Stomach smooth muscle (tissue), 2 donors: ENCODE results near the gene TOP2A.
"Not testable (repeated sequence)": the region's sequence is repeated elsewhere in the genome, so short reads cannot be mapped to it uniquely, and the experiment has no call there.

Experiments
- H3K27ac ChIP-seq: one replicate; pipeline ENCODE4 v1.7.0; 2013; ENCODE audit warnings: mild to moderate bottlenecking, low read length, inconsistent platforms
- H3K27me3 ChIP-seq, 2 donors: one replicate each; pipeline ENCODE4 v1.7.0; 2013; ENCODE audit warnings: low read length in 2 of 2; ENCODE audit not compliant: insufficient read depth in 2 of 2, control insufficient read depth in 1 of 2
- H3K36me3 ChIP-seq, 2 donors: one replicate each; pipeline ENCODE4 v1.7.0; 2013; ENCODE audit warnings: low read length in 2 of 2; ENCODE audit not compliant: control insufficient read depth in 2 of 2, insufficient read depth in 2 of 2
- H3K4me1 ChIP-seq: one replicate; pipeline ENCODE4 v1.7.0; 2013; ENCODE audit warnings: low read length; ENCODE audit not compliant: control insufficient read depth, insufficient read depth
- H3K4me3 ChIP-seq, 2 donors: one replicate each; pipeline ENCODE4 v1.7.0; 2013; ENCODE audit warnings: low read length in 2 of 2
- H3K9ac ChIP-seq, 2 donors: one replicate each; pipeline ENCODE4 v1.7.0; 2013; ENCODE audit warnings: low read length in 2 of 2, mild to moderate bottlenecking in 1 of 2
- H3K9me3 ChIP-seq, 2 donors: one replicate each; pipeline ENCODE4 v1.7.0; 2013; ENCODE audit warnings: low read length in 2 of 2; ENCODE audit not compliant: control insufficient read depth in 2 of 2
- donor health status: healthy.
- donor health status: Pancreatic carcinoma.

The TOP2A gene

GRCh38 chr17:40425741-40426140, 8.0 kb upstream of the TOP2A start:
- Histone ChIP-seq H3K9ac (no peak overlapping the region), H3K36me3 (no peaks in the 10 kb centered on the region)

GRCh38 chr17:40422990-40423633, 5.4 kb upstream of the TOP2A start:
- no peak overlapping the region for H3K27ac ChIP-seq

More at GRCh38 chr17:40425741-40426140, 8.0 kb upstream of the TOP2A start:
- Histone ChIP-seq H3K4me1 (no peaks in the 10 kb centered on the region), H3K27me3 (no peaks in the 10 kb centered on the region), H3K9me3 (no peaks in the 10 kb centered on the region), H3K27ac (no peak overlapping the region), H3K4me3 (no peak overlapping the region)

GRCh38 chr17:40419559-40420331, 2.0 kb upstream of the TOP2A start:
- no peak overlapping the region for H3K4me3 ChIP-seq
- H3K9me3 ChIP-seq = no peaks in the 10 kb centered on the region
- H3K9ac ChIP-seq = no peak overlapping the region
- H3K4me1 ChIP-seq = peaks cover 12% of the 10 kb centered on the region
- H3K36me3 ChIP-seq = no peaks in the 10 kb centered on the region
- no peak overlapping the region for H3K27ac ChIP-seq
- no peaks in the 10 kb centered on the region for H3K27me3 ChIP-seq

More at GRCh38 chr17:40422990-40423633, 5.4 kb upstream of the TOP2A start:
- H3K4me3 ChIP-seq = no peak overlapping the region
- no peaks in the 10 kb centered on the region for H3K27me3 ChIP-seq
- H3K36me3 ChIP-seq = no peaks in the 10 kb centered on the region
- no peak overlapping the region for H3K9ac ChIP-seq
- H3K4me1 ChIP-seq = peaks cover 5% of the 10 kb centered on the region
- H3K9me3 ChIP-seq = no peaks in the 10 kb centered on the region

- no peaks in the 10 kb centered on the region for H3K36me3 ChIP-seq
- H3K27me3 ChIP-seq = no peaks in the 10 kb centered on the region
- H3K4me1 ChIP-seq = peaks cover 12% of the 10 kb centered on the region
- peak overlapping the region; percentile 79 to 85 for H3K4me3 ChIP-seq
- H3K9ac ChIP-seq = peak overlapping the region; percentile 60 to 68
- H3K27ac ChIP-seq = peak overlapping the region; percentile 71
- no peaks in the 10 kb centered on the region for H3K9me3 ChIP-seq
Observed at GRCh38 chr17:40418428-40418706, 671 bp upstream of the TOP2A start.

GRCh38 chr17:40417258-40417608, 463 bp downstream of the TOP2A start:
- Histone ChIP-seq H3K4me3 (peak overlapping the region; percentile 57 to 79), H3K27me3 (no peaks in the 10 kb centered on the region), H3K9ac (peak overlapping the region; percentile 39 to 51), H3K27ac (no peak overlapping the region), H3K9me3 (no peaks in the 10 kb centered on the region), H3K36me3 (no peaks in the 10 kb centered on the region), H3K4me1 (peaks cover 12% of the 10 kb centered on the region)

GRCh38 chr17:40416671-40417070, 1.0 kb downstream of the TOP2A start:
- Histone ChIP-seq H3K36me3 (no peaks in the 10 kb centered on the region), H3K9ac (no peak overlapping the region), H3K27ac (no peak overlapping the region), H3K4me1 (peaks cover 12% of the 10 kb centered on the region), H3K27me3 (no peaks in the 10 kb centered on the region), H3K4me3 (no peak overlapping the region), H3K9me3 (no peaks in the 10 kb centered on the region)

- no peak overlapping the region for H3K9ac ChIP-seq
- no peaks in the 10 kb centered on the region for H3K27me3 ChIP-seq
- H3K4me1 ChIP-seq = peaks cover 12% of the 10 kb centered on the region
- H3K27ac ChIP-seq = no peak overlapping the region
- no peak overlapping the region for H3K4me3 ChIP-seq
- H3K36me3 ChIP-seq = no peaks in the 10 kb centered on the region
- no peaks in the 10 kb centered on the region for H3K9me3 ChIP-seq
Observed at GRCh38 chr17:40415390-40415789, 2.3 kb downstream of the TOP2A start.

- H3K4me1 ChIP-seq = peaks cover 12% of the 10 kb centered on the region
- H3K36me3 ChIP-seq, H3K4me3 ChIP-seq, H3K9ac ChIP-seq, H3K27ac ChIP-seq, H3K27me3 ChIP-seq, H3K9me3 ChIP-seq: not testable (repeated sequence)
Observed at GRCh38 chr17:40414312-40414711, 3.4 kb downstream of the TOP2A start.

- Histone ChIP-seq H3K36me3 (no peaks in the 10 kb centered on the region), H3K27me3 (no peaks in the 10 kb centered on the region), H3K4me3 (no peak overlapping the region)
Observed at GRCh38 chr17:40412880-40413279, 4.8 kb downstream of the TOP2A start.

GRCh38 chr17:40411821-40412220, 5.9 kb downstream of the TOP2A start:
- Histone ChIP-seq H3K27me3 (no peaks in the 10 kb centered on the region), H3K9ac (no peak overlapping the region), H3K9me3 (no peaks in the 10 kb centered on the region), H3K4me3 (no peak overlapping the region), H3K4me1 (no peaks in the 10 kb centered on the region), H3K36me3 (no peaks in the 10 kb centered on the region), H3K27ac (no peak overlapping the region)

More at GRCh38 chr17:40412880-40413279, 4.8 kb downstream of the TOP2A start:
- peaks cover 6% of the 10 kb centered on the region for H3K4me1 ChIP-seq
- no peaks in the 10 kb centered on the region for H3K9me3 ChIP-seq
- no peak overlapping the region for H3K9ac ChIP-seq
- no peak overlapping the region for H3K27ac ChIP-seq

- no peak overlapping the region for H3K4me3 ChIP-seq
- H3K27ac ChIP-seq = no peak overlapping the region
- no peaks in the 10 kb centered on the region for H3K9me3 ChIP-seq
- no peaks in the 10 kb centered on the region for H3K27me3 ChIP-seq
- no peaks in the 10 kb centered on the region for H3K36me3 ChIP-seq
- no peak overlapping the region for H3K9ac ChIP-seq
- no peaks in the 10 kb centered on the region for H3K4me1 ChIP-seq
Observed at GRCh38 chr17:40410082-40410481, 7.6 kb downstream of the TOP2A start.
